IPS-20b (cell line): ENCODE results near the gene MAMDC4.
"Not testable (repeated sequence)": the region's sequence is repeated elsewhere in the genome, so short reads cannot be mapped to it uniquely, and the experiment has no call there.

Experiments
- H3K27ac ChIP-seq: one replicate; pipeline ENCODE4 v1.5.1; 2013; ENCODE audit warnings: low read length
- H3K27me3 ChIP-seq: 2 replicates; pipeline ENCODE4 v1.6.1; 2013; ENCODE audit warnings: mild to moderate bottlenecking, low read length, inconsistent platforms; ENCODE audit not compliant: insufficient read depth
- H3K36me3 ChIP-seq: 2 replicates; pipeline ENCODE4 v1.6.1; 2013; ENCODE audit warnings: low read depth, mild to moderate bottlenecking, inconsistent platforms, low read length, moderate library complexity; ENCODE audit not compliant: insufficient read depth
- H3K4me1 ChIP-seq: 2 replicates; pipeline ENCODE4 v1.6.1; 2013; ENCODE audit warnings: mild to moderate bottlenecking, control low read depth, inconsistent platforms, low read length, moderate library complexity; ENCODE audit not compliant: insufficient read depth
- H3K4me3 ChIP-seq: 2 replicates; pipeline ENCODE4 v1.5.1; 2013; ENCODE audit warnings: mild to moderate bottlenecking, low read length, inconsistent platforms
- H3K9ac ChIP-seq: 2 replicates; pipeline ENCODE4 v1.6.1; 2013; ENCODE audit warnings: low read depth, mild to moderate bottlenecking, inconsistent platforms, low read length, moderate library complexity
- H3K9me3 ChIP-seq: 2 replicates; pipeline ENCODE4 v1.6.1; 2013; ENCODE audit warnings: mild to moderate bottlenecking, low read depth, low read length, inconsistent platforms; ENCODE audit not compliant: insufficient read depth

MAMDC4 gene

DNA sequence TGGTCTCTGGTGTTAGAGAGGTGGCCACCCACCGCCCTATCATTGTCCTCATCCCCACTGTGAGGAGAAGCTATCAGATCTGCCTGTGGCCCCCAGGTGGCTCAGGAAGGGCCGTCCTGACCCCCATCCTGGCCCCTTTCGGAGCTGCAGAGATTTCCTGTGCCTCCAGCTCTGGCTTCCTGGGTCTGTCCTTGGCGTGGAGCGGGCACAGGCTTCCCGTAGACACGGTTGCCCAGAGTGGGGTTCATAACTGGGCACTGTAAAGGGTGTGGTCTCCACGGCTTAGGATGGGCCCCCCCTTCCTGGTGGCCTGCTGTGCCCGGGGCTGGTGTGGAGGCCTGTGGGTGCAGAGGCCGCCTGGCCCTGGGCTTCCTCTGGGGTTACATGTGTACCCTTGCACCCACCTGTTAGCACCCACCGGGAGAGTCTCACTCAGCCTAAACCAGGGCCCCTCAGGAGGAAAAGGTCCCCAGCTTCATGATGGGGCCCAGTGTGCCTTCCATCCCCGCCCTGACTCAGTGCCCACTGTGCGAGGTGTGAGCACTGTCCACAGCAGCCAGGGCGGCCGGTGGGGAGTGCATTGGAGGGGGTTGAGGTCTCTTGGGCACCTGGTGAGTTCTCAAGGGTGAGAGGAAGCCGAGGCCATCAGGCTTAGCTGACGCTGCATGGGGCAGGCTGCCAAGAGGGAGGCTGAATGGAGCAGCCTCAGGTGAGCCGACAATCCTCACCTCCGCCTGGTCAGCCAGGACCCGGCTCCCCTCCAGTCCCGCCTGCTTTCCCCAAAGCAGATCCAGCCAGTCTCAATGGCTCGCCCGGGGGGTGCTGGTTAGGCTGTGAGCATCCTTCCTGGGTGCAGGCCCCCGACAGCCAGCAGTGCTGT lies 25.2 kb upstream of the MAMDC4 start:
- Histone ChIP-seq H3K4me1 (peaks cover 4% of the 10 kb centered on the region; the same call in 1 of the 2 replicates), H3K27ac (no peak overlapping the region), H3K9ac (no peak overlapping the region), H3K27me3 (no peaks in the 10 kb centered on the region), H3K4me3 (no peak overlapping the region), H3K9me3 (no peaks in the 10 kb centered on the region), H3K36me3 (peaks cover 80% of the 10 kb centered on the region)

DNA sequence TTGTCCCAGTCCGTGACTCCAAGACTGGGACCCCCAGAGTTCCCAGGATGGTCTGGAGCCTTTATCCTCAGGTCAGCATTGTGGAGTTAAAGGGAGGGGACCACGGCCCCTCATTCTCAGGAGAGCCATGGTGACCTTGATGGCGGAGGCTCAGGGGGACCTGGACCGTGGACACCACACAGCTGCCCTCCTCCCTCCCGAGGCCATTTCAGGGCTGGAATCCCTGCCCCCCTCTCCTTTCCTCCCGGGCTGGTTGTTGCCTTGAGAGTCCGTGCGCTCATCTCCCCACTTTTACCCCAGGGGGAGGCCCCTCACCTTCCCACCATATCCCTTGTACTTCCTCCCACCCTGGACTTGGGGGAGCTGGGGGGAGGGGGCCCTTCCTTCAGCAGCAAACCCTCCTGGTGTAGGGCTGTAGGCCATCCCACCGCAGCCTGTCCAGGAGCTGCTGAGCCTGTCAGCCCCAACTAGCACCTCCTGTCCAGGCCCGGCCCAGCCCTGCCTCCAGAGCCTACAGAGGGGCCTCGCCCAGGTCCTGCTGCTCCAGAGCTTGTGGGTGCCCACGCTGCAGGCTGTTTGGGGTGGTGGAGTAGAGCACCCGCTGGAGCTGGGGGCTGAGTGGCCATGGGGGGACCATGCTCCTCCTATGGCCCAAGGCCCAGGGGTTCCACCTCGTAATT lies 24.2 kb upstream of the MAMDC4 start:
- Histone ChIP-seq H3K4me1 (no peaks in the 10 kb centered on the region), H3K9ac (no peak overlapping the region), H3K27ac (no peak overlapping the region), H3K36me3 (peaks cover 90% of the 10 kb centered on the region), H3K4me3 (no peak overlapping the region), H3K27me3 (no peaks in the 10 kb centered on the region), H3K9me3 (no peaks in the 10 kb centered on the region)

DNA sequence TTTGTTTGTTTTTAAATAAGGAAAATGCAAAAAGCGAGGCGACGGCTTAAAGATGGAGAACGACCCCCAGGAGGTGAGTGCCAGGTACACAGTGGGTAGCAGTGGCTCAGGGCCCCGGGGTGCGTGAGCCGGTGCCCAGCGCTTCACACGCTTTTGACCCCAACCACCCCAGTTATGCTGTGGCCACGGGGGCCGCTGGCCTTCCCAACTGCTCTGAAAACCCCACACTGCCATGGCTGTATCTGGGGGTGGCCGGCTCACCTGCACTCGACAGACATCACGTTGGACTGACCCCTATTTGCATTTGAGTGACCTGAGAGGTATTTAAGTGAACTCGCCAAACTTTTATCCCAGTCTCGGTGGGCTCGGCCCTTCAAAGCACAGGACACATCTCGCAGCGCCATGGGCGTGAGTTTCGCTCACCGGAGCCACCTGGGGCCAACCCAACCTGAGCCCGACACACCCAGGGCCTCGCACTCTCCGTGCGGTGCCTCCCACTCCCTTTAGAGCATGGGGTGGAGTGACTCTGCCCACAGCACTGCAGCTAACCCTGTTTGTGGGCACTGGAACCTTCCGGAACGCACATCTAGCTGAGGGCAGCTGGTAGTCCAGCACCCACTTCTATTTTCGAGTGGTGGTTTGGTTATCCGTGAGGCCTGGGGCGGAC lies 23.5 kb upstream of the MAMDC4 start:
- peaks cover 87% of the 10 kb centered on the region for H3K36me3 ChIP-seq
- H3K4me1 ChIP-seq: no peaks in the 10 kb centered on the region
- H3K9me3 ChIP-seq: no peaks in the 10 kb centered on the region
- no peak overlapping the region for H3K9ac ChIP-seq
- H3K27ac ChIP-seq: no peak overlapping the region
- H3K27me3 ChIP-seq: no peaks in the 10 kb centered on the region
- H3K4me3 ChIP-seq: no peak overlapping the region

DNA sequence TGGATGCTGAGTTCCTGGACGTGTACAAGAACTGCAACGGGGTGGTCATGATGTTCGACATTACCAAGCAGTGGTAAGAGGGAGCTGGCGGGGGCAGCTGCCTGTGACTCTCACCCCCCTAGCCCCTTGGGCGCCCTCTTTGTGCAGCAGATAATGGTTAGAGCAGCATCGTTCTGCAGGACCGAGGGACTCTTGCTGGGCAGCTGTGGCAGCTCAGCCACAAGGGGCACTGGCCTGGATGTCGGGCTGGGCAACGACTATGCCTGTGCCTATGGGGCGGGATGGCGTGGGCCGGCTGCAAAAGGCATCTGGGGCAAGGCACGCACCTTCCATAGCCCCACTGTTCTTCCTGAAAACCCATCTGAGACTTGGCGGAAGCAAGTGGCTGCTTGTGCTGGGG lies 22.7 kb upstream of the MAMDC4 start:
- Histone ChIP-seq H3K27me3 (no peaks in the 10 kb centered on the region), H3K9me3 (no peaks in the 10 kb centered on the region), H3K9ac (no peak overlapping the region), H3K27ac (no peak overlapping the region), H3K4me3 (no peak overlapping the region), H3K36me3 (peaks cover 85% of the 10 kb centered on the region), H3K4me1 (no peaks in the 10 kb centered on the region)

DNA sequence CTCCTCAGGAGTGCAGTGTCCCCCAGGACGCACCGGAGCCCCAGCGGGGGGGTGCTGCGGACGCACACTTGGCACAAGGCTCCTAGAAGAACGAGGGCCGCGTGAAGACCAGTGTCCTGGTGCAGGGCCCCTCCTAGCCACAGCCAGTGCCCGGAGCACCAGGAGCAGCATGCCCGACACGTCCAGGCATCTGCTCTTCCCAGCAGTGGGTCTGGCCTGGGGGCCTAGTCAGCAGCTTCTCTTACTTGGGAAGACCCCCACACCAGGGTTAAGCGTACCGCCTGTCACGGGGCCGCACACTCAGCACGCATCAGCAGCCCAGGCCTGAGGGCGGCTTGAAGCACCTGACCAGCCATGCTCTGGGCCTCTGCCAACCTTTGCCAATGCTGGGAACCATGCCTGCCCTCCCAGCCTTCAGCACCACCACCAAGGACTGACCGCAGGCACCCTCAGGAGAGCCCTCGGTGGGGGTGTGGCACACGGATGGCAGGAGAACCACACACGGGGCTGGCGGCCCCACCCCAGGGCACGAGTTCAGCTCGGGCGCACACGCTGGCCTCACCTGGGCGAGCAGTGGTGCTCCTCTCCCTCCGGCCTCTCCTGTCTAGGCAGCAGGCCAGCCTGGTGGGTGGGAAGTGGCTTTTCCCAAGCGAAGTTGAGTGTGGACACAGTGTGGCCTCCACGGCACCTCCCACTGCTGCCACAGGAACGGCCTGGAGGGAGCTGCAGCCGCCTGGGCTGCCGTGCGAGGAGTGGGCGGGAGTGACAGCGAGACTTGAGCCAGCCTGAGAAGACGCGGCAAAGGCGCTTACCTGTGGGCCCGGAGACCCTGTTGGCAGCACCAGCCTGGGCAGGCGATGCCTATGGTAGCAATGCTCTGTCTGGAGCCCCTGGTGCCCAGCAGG lies 21.9 kb upstream of the MAMDC4 start:
- no peaks in the 10 kb centered on the region for H3K4me1 ChIP-seq
- H3K9me3 ChIP-seq: no peaks in the 10 kb centered on the region
- H3K36me3 ChIP-seq: peaks cover 77% of the 10 kb centered on the region
- no peak overlapping the region for H3K4me3 ChIP-seq
- no peaks in the 10 kb centered on the region for H3K27me3 ChIP-seq
- H3K9ac ChIP-seq: no peak overlapping the region
- H3K27ac ChIP-seq: no peak overlapping the region

DNA sequence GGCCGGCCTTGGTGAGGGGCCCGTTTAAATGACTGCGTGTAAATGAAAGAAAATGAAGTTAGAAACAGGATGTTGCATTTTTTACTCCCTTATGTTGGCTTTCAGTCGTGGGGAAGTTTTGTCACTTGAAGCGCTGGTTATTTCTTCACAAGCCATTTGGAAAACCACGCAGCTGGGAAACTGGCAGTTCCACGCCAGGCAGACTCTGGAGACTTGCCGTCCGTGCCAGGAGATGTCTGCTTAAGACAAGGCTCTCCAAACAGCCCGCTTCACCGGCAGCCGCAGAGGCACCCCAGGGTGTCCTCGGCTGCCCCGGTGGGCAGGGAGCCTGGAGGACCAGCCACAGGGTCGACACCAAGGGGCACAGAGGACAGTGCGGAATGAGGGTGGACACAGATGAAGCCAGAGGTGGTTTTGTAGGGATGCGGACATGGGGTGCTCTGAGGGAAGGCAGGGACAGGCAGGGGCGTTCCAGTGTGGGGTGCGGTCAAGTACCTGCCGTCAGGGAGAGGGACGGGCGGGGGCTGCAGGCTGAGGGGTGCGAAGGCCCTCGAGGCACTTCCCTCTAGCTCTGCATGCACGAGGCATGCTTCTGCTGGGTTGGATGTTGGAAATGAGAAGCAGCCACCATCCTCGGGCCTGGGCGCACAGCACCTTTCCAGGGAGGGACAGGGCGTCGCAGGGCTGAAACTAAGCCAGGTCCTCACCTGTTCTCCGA lies 21.0 kb upstream of the MAMDC4 start:
- Histone ChIP-seq H3K9ac (no peak overlapping the region), H3K36me3 (peaks cover 68% of the 10 kb centered on the region), H3K27ac (no peak overlapping the region)

DNA sequence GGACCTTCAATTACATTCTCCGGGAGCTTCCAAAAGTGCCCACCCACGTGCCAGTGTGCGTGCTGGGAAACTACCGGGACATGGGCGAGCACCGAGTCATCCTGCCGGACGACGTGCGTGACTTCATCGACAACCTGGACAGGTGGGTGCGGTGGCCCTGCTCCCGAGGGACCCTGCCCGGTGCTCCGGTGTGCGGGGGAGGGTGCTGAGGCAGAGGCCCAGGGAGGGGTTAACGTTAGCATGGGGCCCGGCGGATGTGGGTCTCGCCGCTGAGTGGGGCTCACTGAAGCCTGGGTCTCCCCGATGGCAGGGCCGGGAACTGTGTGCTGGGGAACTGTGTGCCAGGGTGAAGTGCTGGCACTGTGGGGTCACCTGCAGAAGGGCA lies 20.4 kb upstream of the MAMDC4 start:
- Histone ChIP-seq H3K9me3 (no peaks in the 10 kb centered on the region), H3K9ac (no peak overlapping the region), H3K4me1 (no peaks in the 10 kb centered on the region), H3K27ac (no peak overlapping the region), H3K4me3 (no peak overlapping the region), H3K27me3 (no peaks in the 10 kb centered on the region), H3K36me3 (peaks cover 65% of the 10 kb centered on the region)

More for the DNA sequence above, 21.0 kb upstream of the MAMDC4 start:
- Histone ChIP-seq H3K27me3 (no peaks in the 10 kb centered on the region), H3K4me3 (no peak overlapping the region), H3K4me1 (no peaks in the 10 kb centered on the region), H3K9me3 (no peaks in the 10 kb centered on the region)

DNA sequence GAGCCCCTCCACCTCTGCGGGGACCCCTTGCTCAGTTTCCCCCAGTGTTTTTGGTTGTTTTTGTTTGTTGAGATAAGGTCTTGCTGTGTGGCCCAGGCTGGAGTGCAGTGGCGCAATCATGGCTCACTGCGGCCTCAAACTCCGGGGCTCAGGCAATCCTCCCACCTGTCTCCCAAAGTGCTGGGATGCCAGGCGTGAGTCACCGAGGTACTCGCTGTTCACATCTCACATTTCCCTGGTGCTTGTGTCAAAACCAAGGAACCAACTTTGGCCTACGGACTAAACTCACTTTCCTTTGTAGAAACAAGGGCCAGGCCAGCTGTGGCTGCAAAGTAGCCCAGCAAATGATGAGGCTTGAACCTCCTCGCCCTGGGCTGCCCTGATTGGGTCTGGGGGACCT lies 19.6 kb upstream of the MAMDC4 start:
- H3K9ac ChIP-seq: no peak overlapping the region
- H3K4me3 ChIP-seq: no peak overlapping the region
- no peaks in the 10 kb centered on the region for H3K27me3 ChIP-seq
- no peaks in the 10 kb centered on the region for H3K9me3 ChIP-seq
- H3K36me3 ChIP-seq: peaks cover 56% of the 10 kb centered on the region
- no peaks in the 10 kb centered on the region for H3K4me1 ChIP-seq
- no peak overlapping the region for H3K27ac ChIP-seq

DNA sequence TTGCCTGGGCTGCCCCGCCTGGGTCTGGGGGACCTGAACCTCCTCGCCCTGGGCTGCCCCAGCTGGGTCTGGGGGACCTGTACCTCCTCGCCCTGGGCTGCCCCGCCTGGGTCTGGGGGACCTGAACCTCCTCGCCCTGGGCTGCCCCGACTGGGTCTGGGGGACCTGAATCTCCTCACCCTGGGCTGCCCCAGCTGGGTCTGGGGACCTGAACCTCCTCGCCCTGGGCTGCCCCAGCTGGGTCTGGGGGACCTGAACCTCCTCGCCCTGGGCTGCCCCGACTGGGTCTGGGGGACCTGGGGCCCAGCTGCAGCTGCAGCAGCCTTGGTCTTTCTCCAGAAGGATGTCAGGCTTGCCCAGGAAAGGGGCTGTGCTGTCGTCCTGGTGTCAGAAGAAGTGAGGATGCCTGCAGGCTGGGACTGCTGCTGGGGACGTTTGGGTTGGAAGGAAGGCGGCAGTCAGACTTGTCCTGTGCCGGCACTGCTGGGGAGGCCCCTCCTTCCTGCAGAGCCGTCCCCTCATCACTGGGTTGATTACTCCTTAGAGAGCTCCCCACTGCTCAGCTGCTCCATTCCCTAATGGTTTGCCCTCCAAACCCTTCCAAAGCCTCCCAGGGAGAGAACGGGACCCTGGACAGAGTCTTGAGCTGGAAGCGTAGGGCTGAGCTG lies 18.6 kb upstream of the MAMDC4 start:
- H3K27ac ChIP-seq, H3K9me3 ChIP-seq, H3K9ac ChIP-seq, H3K4me1 ChIP-seq, H3K4me3 ChIP-seq, H3K27me3 ChIP-seq: not testable (repeated sequence)
- H3K36me3 ChIP-seq: peaks cover 47% of the 10 kb centered on the region

DNA sequence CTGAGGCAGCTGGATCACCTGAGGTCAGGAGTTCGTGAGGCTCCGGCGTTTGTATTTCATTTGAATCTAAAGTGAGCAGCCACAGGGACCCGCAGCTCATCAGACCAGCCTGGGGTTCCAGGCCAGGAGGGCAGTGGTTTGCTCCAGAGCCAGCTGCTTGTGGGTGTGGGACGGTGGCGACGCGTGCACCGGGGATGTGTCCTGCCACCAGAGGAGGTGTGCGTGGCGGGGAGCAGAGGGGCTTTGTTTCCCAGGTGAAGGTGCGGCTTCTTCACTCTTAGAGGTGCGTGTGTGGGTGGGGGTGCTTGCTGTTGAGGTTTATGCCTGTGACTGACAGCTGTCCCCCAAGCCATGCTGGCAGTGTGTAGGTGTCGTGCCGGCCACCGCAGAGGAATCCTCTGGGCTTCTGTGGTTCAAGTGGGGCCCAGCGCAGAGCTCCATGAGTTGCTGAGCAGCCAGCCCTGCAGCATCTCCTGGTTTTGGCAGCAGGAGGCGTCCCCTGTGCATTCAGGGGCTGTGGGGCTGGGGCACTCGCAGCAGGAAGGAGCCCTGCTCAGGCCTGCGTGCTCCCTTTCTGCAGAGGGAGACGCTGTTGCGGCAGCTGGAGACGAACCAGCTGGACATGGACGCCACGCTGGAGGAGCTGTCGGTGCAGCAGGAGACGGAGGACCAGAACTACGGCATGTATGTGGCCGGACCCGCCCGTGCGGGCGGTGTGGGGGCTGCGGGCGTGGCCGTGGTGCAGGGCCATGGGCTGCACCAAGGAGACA lies 16.8 kb upstream of the MAMDC4 start:
- Histone ChIP-seq H3K4me1 (no peaks in the 10 kb centered on the region), H3K4me3 (no peak overlapping the region)

More for the DNA sequence above, 16.8 kb upstream of the MAMDC4 start:
- Histone ChIP-seq H3K27ac (no peak overlapping the region), H3K36me3 (peaks cover 41% of the 10 kb centered on the region), H3K27me3 (no peaks in the 10 kb centered on the region), H3K9me3 (no peaks in the 10 kb centered on the region), H3K9ac (no peak overlapping the region)
